ENCODE measurements around the gene TCF3.
A peak's percentile ranks its signal among the peaks of the same experiment; 100 is the strongest.

Gene TCF3

GRCh38 chr19:1592755-1593500 is 59.5 kb downstream of the TCF3 start, which contains the start of gene MBD3:
MBD3 (minus strand) TSS chr19:1592865; CDS start chr19:1592631, 234 bp downstream.
- TF ChIP-seq CTCF (IDR thresholded peaks at IDR 0.05; ENCODE audit: low read depth, low read length) = no peak
- DNase-seq (ENCODE audit: extremely low read depth, low read depth) = peak; percentile 86

- peak; percentile 78 for DNase-seq (ENCODE audit: extremely low read depth, low read depth)
- no peak for TF ChIP-seq CTCF (IDR thresholded peaks at IDR 0.05; ENCODE audit: low read depth, low read length)
These were observed 60.2 kb downstream of the TCF3 start for GRCh38 chr19:1592024-1592754.

- no peak for DNase-seq (ENCODE audit: extremely low read depth, low read depth)
- no peak for TF ChIP-seq CTCF (IDR thresholded peaks at IDR 0.05; ENCODE audit: low read depth, low read length)
These were observed 60.9 kb downstream of the TCF3 start for GRCh38 chr19:1591421-1592023.

GRCh38 chr19:1590641-1591397 is 61.6 kb downstream of the TCF3 start:
- DNase-seq (ENCODE audit: extremely low read depth, low read depth) = no peak
- TF ChIP-seq CTCF (IDR thresholded peaks at IDR 0.05; ENCODE audit: low read depth, low read length) = peak; percentile 33

- DNase-seq (ENCODE audit: extremely low read depth, low read depth) = no peak
- no peak for TF ChIP-seq CTCF (IDR thresholded peaks at IDR 0.05; ENCODE audit: low read depth, low read length)
These were observed 64.5 kb downstream of the TCF3 start for GRCh38 chr19:1587872-1588271.

- TF ChIP-seq CTCF (IDR thresholded peaks at IDR 0.05; ENCODE audit: low read depth, low read length) = no peak
- no peak for DNase-seq (ENCODE audit: extremely low read depth, low read depth)
These were observed 67.2 kb downstream of the TCF3 start for GRCh38 chr19:1585243-1585580.

All from AG09319 (cell line).